Spleen (tissue), 7 donors: Measurements from ENCODE around the gene OIT3.

Experiments
- POLR2A ChIP-seq, 3 donors: fragments of 450-650 bp; IDR thresholded peaks; one replicate each; pipeline ENCODE4 v1.5.1; 2017; ENCODE audit warnings: antibody characterized with exemption in 3 of 3, mild to moderate bottlenecking in 1 of 3
- POLR2AphosphoS5 ChIP-seq, 3 donors: sonication (generic); formaldehyde crosslinking; IDR thresholded peaks; one replicate each; pipeline ENCODE4 v1.5.1; 2017; ENCODE audit warnings: antibody characterized with exemption in 3 of 3
- TF ChIP-seq, protein P1 (sequence below), 11 experiments: fragments of 200-600 bp in 7 of 11; fragments of 450-650 bp in 4 of 11; sonication (generic) in 4 of 11; IDR thresholded peaks in 8 of 11; conservative IDR thresholded peaks in 3 of 11; 1 replicate in 7 of 11; 2 replicates in 4 of 11; pipeline versions ENCODE4 v1.4.0 to v1.8.0; 2016 to 2021; ENCODE audit warnings: antibody characterized with exemption in 11 of 11, inconsistent platforms in 4 of 11, mild to moderate bottlenecking in 1 of 11
- donor health status: DM: no; HTN: no; CAD: no; lungs with moderate emphysema.
- donor health status: DM: no; HTN: no; CAD: no.
- donor health status: DM: no; HTN: no; CAD: no.

DNA sequence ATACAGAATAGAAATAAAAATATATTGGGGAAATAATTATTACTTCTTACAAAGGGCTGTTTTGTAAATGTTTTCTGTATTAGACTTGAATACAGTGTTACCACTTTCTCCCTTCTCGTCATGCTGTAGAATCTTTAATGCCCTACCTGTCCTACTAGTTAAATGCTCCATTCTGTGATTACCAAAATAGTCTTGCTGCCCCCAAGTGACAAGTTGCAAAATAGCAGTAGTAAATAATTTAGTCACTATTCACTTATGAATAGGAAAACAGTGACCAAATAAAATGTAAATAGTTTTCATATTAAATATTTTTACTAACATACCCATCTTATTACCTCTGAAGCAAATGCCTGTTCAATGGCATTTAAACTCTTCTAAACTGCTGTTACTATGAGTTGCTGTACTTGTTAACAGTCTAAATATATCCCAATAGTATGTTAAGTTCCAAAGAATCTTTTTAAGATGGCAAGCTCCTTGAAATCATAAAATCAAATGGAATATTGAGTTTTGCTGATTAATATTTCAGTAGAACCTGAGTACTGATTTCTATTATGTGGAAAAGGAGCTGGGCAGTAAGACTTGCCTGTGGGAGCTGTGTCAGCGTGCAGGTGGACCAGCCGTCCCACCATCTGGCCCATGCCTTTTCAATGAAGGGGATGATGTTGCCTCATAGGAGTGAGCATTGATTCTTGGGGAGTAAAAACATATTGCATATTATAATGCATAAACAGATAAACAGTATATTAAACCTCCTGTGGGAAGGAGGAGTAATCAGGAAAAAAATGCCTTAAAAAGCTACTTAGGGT is 18.1 kb upstream of the OIT3 start:
- TF ChIP-seq, protein P1, sequence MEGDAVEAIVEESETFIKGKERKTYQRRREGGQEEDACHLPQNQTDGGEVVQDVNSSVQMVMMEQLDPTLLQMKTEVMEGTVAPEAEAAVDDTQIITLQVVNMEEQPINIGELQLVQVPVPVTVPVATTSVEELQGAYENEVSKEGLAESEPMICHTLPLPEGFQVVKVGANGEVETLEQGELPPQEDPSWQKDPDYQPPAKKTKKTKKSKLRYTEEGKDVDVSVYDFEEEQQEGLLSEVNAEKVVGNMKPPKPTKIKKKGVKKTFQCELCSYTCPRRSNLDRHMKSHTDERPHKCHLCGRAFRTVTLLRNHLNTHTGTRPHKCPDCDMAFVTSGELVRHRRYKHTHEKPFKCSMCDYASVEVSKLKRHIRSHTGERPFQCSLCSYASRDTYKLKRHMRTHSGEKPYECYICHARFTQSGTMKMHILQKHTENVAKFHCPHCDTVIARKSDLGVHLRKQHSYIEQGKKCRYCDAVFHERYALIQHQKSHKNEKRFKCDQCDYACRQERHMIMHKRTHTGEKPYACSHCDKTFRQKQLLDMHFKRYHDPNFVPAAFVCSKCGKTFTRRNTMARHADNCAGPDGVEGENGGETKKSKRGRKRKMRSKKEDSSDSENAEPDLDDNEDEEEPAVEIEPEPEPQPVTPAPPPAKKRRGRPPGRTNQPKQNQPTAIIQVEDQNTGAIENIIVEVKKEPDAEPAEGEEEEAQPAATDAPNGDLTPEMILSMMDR (IDR thresholded peaks at IDR 0.05 in 8 of 11, conservative IDR thresholded peaks at IDR 0.05 in 3 of 11) = peak in 9 of 11 experiments; percentile 7 to 41 (median 32)
- TF ChIP-seq POLR2A (IDR thresholded peaks at IDR 0.05) = no peak
- TF ChIP-seq POLR2AphosphoS5 (IDR thresholded peaks at IDR 0.05) = no peak
